Cortex of kidney (tissue), 1 donor: Measurements from ENCODE around the gene PDE9A.

Experiments
- DNase-seq: peaks from one replicate; lab custom pipeline; 2025; lab: John Stamatoyannopoulos, UW

The PDE9A gene

GRCh38 chr21:42658320-42659105 lies 5.1 kb downstream of the PDE9A start:
- DNase-seq: no peak

GRCh38 chr21:42659416-42660117 lies 6.1 kb downstream of the PDE9A start:
- no peak for DNase-seq

- no peak for DNase-seq
Measured at GRCh38 chr21:42660118-42660470, 6.7 kb downstream of the PDE9A start.

GRCh38 chr21:42661688-42662429 lies 8.4 kb downstream of the PDE9A start:
- DNase-seq: no peak

- no peak for DNase-seq
Measured at GRCh38 chr21:42662430-42663199, 9.2 kb downstream of the PDE9A start.

GRCh38 chr21:42663200-42663750 lies 9.9 kb downstream of the PDE9A start:
- DNase-seq: no peak

- no peak for DNase-seq
Measured at GRCh38 chr21:42663860-42664535, 10.6 kb downstream of the PDE9A start.

GRCh38 chr21:42664614-42665013 lies 11.2 kb downstream of the PDE9A start:
- no peak for DNase-seq

GRCh38 chr21:42665026-42665425 lies 11.6 kb downstream of the PDE9A start:
- no peak for DNase-seq

GRCh38 chr21:42665484-42665883 lies 12.1 kb downstream of the PDE9A start:
- no peak for DNase-seq

- DNase-seq: no peak
Measured at GRCh38 chr21:42666023-42666747, 12.8 kb downstream of the PDE9A start.

- no peak for DNase-seq
Measured at GRCh38 chr21:42666925-42667324, 13.5 kb downstream of the PDE9A start.

- no peak for DNase-seq
Measured at GRCh38 chr21:42668298-42668992, 15.0 kb downstream of the PDE9A start.

GRCh38 chr21:42669041-42669440 lies 15.6 kb downstream of the PDE9A start:
- DNase-seq: no peak

- DNase-seq: no peak
Measured at GRCh38 chr21:42670058-42670880, 16.8 kb downstream of the PDE9A start.

GRCh38 chr21:42670884-42671283 lies 17.5 kb downstream of the PDE9A start:
- DNase-seq: no peak

GRCh38 chr21:42671778-42672593 lies 18.6 kb downstream of the PDE9A start:
- no peak for DNase-seq
